H1 (cell line): ENCODE measurements around the gene PRKCA. TPM values are rescaled to one million over a fixed set of nuclear protein-coding genes. Genes with fewer than 3 reads are reported as not detected.

ENCODE experiments used
- CTCF ChIA-PET: fragments of 300-600 bp; sonication (Branson Sonifier 250); formaldehyde crosslinking; loops from one replicate; lab custom pipeline; 2021; ENCODE audit not compliant: partially characterized antibody; lab: Charles Lee
- POLR2A ChIA-PET: fragments of 300-600 bp; sonication (Branson Sonifier 250); formaldehyde crosslinking; loops from one replicate; lab custom pipeline; 2021; ENCODE audit warnings: inconsistent platforms; ENCODE audit not compliant: partially characterized antibody; lab: Charles Lee
- DNase-seq, 2 experiments: peaks; one replicate each; pipeline versions ENCODE4 v3.0.0 to v3.0.0-alpha.2; 2010 to 2022; ENCODE audit warnings: low spot score in 2 of 2, low read depth in 1 of 2, mixed read lengths in 1 of 2
- FAIRE-seq: peaks from 2 replicates; lab custom pipeline; 2011; peaks lifted over from hg19 to GRCh38; lab: Jason Lieb, UNC
- H2AFZ ChIP-seq: 2 replicates; pipeline ENCODE4 v1.8.1; 2012; ENCODE audit warnings: low read length, inconsistent platforms
- H2AK5ac ChIP-seq: 2 replicates; pipeline ENCODE4 v1.6.1; 2013; ENCODE audit warnings: low read depth, low read length
- H2BK120ac ChIP-seq: replicated peaks from 2 replicates; pipeline ENCODE3; 2013; ENCODE audit warnings: low read depth, low read length, inconsistent platforms
- H2BK12ac ChIP-seq: 2 replicates; pipeline ENCODE4 v1.6.1; 2013; ENCODE audit warnings: low read depth, low read length
- H2BK15ac ChIP-seq: 2 replicates; pipeline ENCODE4 v1.6.1; 2013; ENCODE audit warnings: low read length
- H2BK20ac ChIP-seq: 2 replicates; pipeline ENCODE4 v1.6.1; 2013; ENCODE audit warnings: low read length
- H2BK5ac ChIP-seq: 2 replicates; pipeline ENCODE4 v1.6.1; 2013; ENCODE audit warnings: low read depth, low read length
- H3K14ac ChIP-seq: 2 replicates; pipeline ENCODE4 v1.6.1; 2013; ENCODE audit warnings: inconsistent platforms; ENCODE audit not compliant: insufficient read length
- H3K18ac ChIP-seq: 2 replicates; pipeline ENCODE4 v1.6.1; 2013; ENCODE audit warnings: low read length; ENCODE audit errors: extremely low read depth
- H3K23ac ChIP-seq: 2 replicates; pipeline ENCODE4 v1.6.1; 2013; ENCODE audit warnings: inconsistent platforms; ENCODE audit not compliant: insufficient read length
- H3K23me2 ChIP-seq: 2 replicates; pipeline ENCODE4 v1.6.1; 2013; ENCODE audit warnings: low read depth, low read length
- H3K27ac ChIP-seq: 2 replicates; pipeline ENCODE4 v1.6.1; 2011; ENCODE audit warnings: low read depth, low read length, inconsistent platforms
- H3K27me3 ChIP-seq, 4 experiments: replicated peaks in 1 of 4; 1 replicate in 1 of 4; 2 replicates in 3 of 4; pipeline versions ENCODE4 v1.6.1 to v1.8.1; 2011 to 2013; ENCODE audit warnings: low read length in 3 of 4, mild to moderate bottlenecking in 3 of 4, inconsistent platforms in 2 of 4, mixed read lengths in 2 of 4, moderate library complexity in 1 of 4; ENCODE audit not compliant: control insufficient read depth in 3 of 4, insufficient read depth in 3 of 4; ENCODE audit errors: extremely low read depth in 1 of 4
- H3K36me3 ChIP-seq, 4 experiments: 2 replicates each; pipeline versions ENCODE4 v1.6.1 to v1.8.1; 2011 to 2013; ENCODE audit warnings: mild to moderate bottlenecking in 4 of 4, low read length in 3 of 4, moderate library complexity in 2 of 4, control low read depth in 1 of 4, inconsistent platforms in 1 of 4; ENCODE audit not compliant: insufficient read depth in 4 of 4, control insufficient read depth in 2 of 4
- H3K4ac ChIP-seq: replicated peaks from 2 replicates; pipeline ENCODE3; 2013; ENCODE audit warnings: low read length, low read depth, mixed read lengths, inconsistent platforms; ENCODE audit not compliant: insufficient read length
- H3K4me1 ChIP-seq, 4 experiments: replicated peaks in 1 of 4; 1 replicate in 1 of 4; 2 replicates in 3 of 4; pipeline versions ENCODE4 v1.6.1 to v1.8.1; 2011 to 2013; ENCODE audit warnings: low read length in 3 of 4, inconsistent platforms in 2 of 4, mixed read lengths in 1 of 4; ENCODE audit not compliant: insufficient read depth in 4 of 4, control insufficient read depth in 3 of 4
- H3K4me2 ChIP-seq, 2 experiments: 2 replicates each; pipeline versions ENCODE4 v1.6.1 to v1.8.1; 2011 to 2013; ENCODE audit warnings: low read depth in 2 of 2, low read length in 2 of 2, control low read depth in 1 of 2, inconsistent platforms in 1 of 2, mild to moderate bottlenecking in 1 of 2; ENCODE audit not compliant: insufficient read depth in 1 of 2
- H3K4me3 ChIP-seq, 4 experiments: fragments of 200-600, 300-600 bp in 1 of 4; sonication (generic), shearing (Covaris generic), sonication (Bioruptor Twin) in 1 of 4; 2 replicates each; pipeline versions ENCODE4 v1.5.1 to v1.8.1; 2011 to 2016; ENCODE audit warnings: low read length in 4 of 4, low read depth in 3 of 4, control low read depth in 2 of 4, inconsistent platforms in 2 of 4, mild to moderate bottlenecking in 2 of 4, mixed read lengths in 1 of 4, moderate library complexity in 1 of 4; ENCODE audit not compliant: insufficient read depth in 2 of 4; ENCODE audit errors: extremely low read depth in 1 of 4
- H3K56ac ChIP-seq: replicated peaks from 2 replicates; pipeline ENCODE3; 2013; ENCODE audit warnings: low read depth, mild to moderate bottlenecking, mixed read lengths, low read length, inconsistent platforms; ENCODE audit not compliant: insufficient read length
- H3K79me1 ChIP-seq: 2 replicates; pipeline ENCODE4 v1.6.1; 2013; ENCODE audit warnings: low read depth, low read length, control low read depth
- H3K79me2 ChIP-seq, 2 experiments: 2 replicates each; pipeline versions ENCODE4 v1.6.1 to v1.8.1; 2012 to 2013; ENCODE audit warnings: low read length in 2 of 2, mild to moderate bottlenecking in 2 of 2, inconsistent platforms in 1 of 2; ENCODE audit not compliant: insufficient read depth in 2 of 2, control insufficient read depth in 1 of 2
- H3K9ac ChIP-seq, 4 experiments: replicated peaks in 1 of 4; 1 replicate in 1 of 4; 2 replicates in 3 of 4; pipeline versions ENCODE4 v1.6.1 to v1.8.1; 2011 to 2013; ENCODE audit warnings: low read depth in 3 of 4, low read length in 3 of 4, control low read depth in 2 of 4, mild to moderate bottlenecking in 2 of 4, moderate library complexity in 2 of 4, inconsistent platforms in 1 of 4; ENCODE audit errors: extremely low read depth in 1 of 4
- H3K9me3 ChIP-seq, 2 experiments: 2 replicates each; pipeline versions ENCODE4 v1.6.1 to v1.8.1; 2012 to 2013; ENCODE audit warnings: mild to moderate bottlenecking in 2 of 2, moderate library complexity in 2 of 2, control low read depth in 1 of 2, inconsistent platforms in 1 of 2, low read depth in 1 of 2, low read length in 1 of 2, mixed read lengths in 1 of 2; ENCODE audit not compliant: insufficient read depth in 2 of 2
- H4K20me1 ChIP-seq, 2 experiments: replicated peaks in 1 of 2; 2 replicates each; pipeline versions ENCODE3 to v1.8.1; 2011 to 2013; ENCODE audit warnings: inconsistent platforms in 2 of 2, low read length in 2 of 2, mild to moderate bottlenecking in 1 of 2; ENCODE audit not compliant: insufficient read depth in 2 of 2, control insufficient read depth in 1 of 2
- H4K5ac ChIP-seq: 2 replicates; pipeline ENCODE4 v1.6.1; 2013; ENCODE audit warnings: low read length, low read depth, mixed read lengths, inconsistent platforms; ENCODE audit not compliant: insufficient read length
- H4K8ac ChIP-seq: 2 replicates; pipeline ENCODE4 v1.8.0; 2013; ENCODE audit warnings: mild to moderate bottlenecking, moderate library complexity, low read length, inconsistent platforms; ENCODE audit not compliant: insufficient read depth; ENCODE audit errors: extremely low read depth
- H4K91ac ChIP-seq: replicated peaks from 2 replicates; pipeline ENCODE3; 2013; ENCODE audit warnings: low read length, mixed read lengths, inconsistent platforms; ENCODE audit not compliant: insufficient read length
- BACH1 ChIP-seq: IDR thresholded peaks from 2 replicates; pipeline ENCODE4 v1.6.1; 2012; ENCODE audit warnings: low read length, improper control_type of control experiment
- CBX8 ChIP-seq: fragments of 300-800, 300-1000 bp; sonication (generic); IDR thresholded peaks from 2 replicates; pipeline ENCODE4 v1.7.1; 2016; ENCODE audit warnings: low read depth, low read length, borderline replicate concordance
- EGR1 ChIP-seq: IDR thresholded peaks from 2 replicates; pipeline ENCODE4 v1.6.1; 2011; ENCODE audit warnings: low read depth, low read length, borderline replicate concordance
- GTF2F1 ChIP-seq: IDR thresholded peaks from 2 replicates; pipeline ENCODE4 v1.6.1; 2012; ENCODE audit warnings: low read depth, low read length, improper control_type of control experiment, borderline replicate concordance
- KDM4A ChIP-seq: IDR thresholded peaks from one replicate; pipeline ENCODE4 v1.7.1; 2012; ENCODE audit warnings: low read depth, mild to moderate bottlenecking, moderate library complexity, low read length, inconsistent platforms; ENCODE audit not compliant: severe bottlenecking
- MAFK ChIP-seq: IDR thresholded peaks from 2 replicates; pipeline ENCODE4 v1.6.1; 2012; ENCODE audit warnings: low read depth, mild to moderate bottlenecking, improper control_type of control experiment, low read length
- NANOG ChIP-seq: IDR thresholded peaks from 2 replicates; pipeline ENCODE4 v1.6.1; 2011; ENCODE audit warnings: low read length, low read depth, mild to moderate bottlenecking, inconsistent platforms; ENCODE audit not compliant: insufficient read depth, poor library complexity, severe bottlenecking
- POLR2AphosphoS5 ChIP-seq: IDR thresholded peaks from 2 replicates; pipeline ENCODE4 v1.6.1; 2011; ENCODE audit warnings: low read depth, low read length
- RFX5 ChIP-seq: IDR thresholded peaks from 2 replicates; pipeline ENCODE4 v1.6.1; 2011; ENCODE audit warnings: low read depth, low read length, improper control_type of control experiment, borderline replicate concordance
- SIX5 ChIP-seq: IDR thresholded peaks from 2 replicates; pipeline ENCODE4 v1.6.1; 2011; ENCODE audit warnings: mild to moderate bottlenecking, low read depth, low read length
- SP1 ChIP-seq: IDR thresholded peaks from 2 replicates; pipeline ENCODE4 v1.6.1; 2011; ENCODE audit warnings: low read depth, low read length
- SP2 ChIP-seq: IDR thresholded peaks from 2 replicates; pipeline ENCODE4 v1.6.1; 2012; ENCODE audit warnings: mild to moderate bottlenecking, low read length, inconsistent platforms
- TCF12 ChIP-seq: IDR thresholded peaks from 2 replicates; pipeline ENCODE4 v1.6.1; 2011; ENCODE audit warnings: low read depth, mild to moderate bottlenecking, low read length
- ZNF274 ChIP-seq: IDR thresholded peaks from 2 replicates; pipeline ENCODE4 v1.7.0; 2012; ENCODE audit warnings: low read length, borderline replicate concordance; ENCODE audit errors: extremely low read depth
- WGBS, 2 experiments: shearing (Covaris generic) in 1 of 2; methylation state at CpG; one replicate each; pipeline versions ENCODE4 v1.1.6 to v1.1.7; 2013 to 2015; ENCODE audit warnings: low lambda C conversion rate in 2 of 2, mixed read lengths in 2 of 2, inconsistent platforms in 1 of 2, low coverage in 1 of 2, missing lambda C conversion rate in 1 of 2; ENCODE audit not compliant: insufficient replicate concordance in 2 of 2, insufficient coverage in 1 of 2, insufficient read length in 1 of 2; ENCODE audit errors: extremely low coverage in 1 of 2, missing lambda C conversion rate in 1 of 2; 5-methylcytosine and 5-hydroxymethylcytosine counted together
- polyA plus RNA-seq, 7 experiments: library from polyadenylated mRNA; depleted of rRNA in 3 of 7; stranded (reverse) in 5 of 7; unstranded in 2 of 7; fragments of >200 nt in 5 of 7; fragments of 200-250 nt in 2 of 7; gene quantifications; 1 replicate in 5 of 7; 2 replicates in 1 of 7; 4 replicates in 1 of 7; pipeline versions ENCODE4 v1.2.1 to v1.2.3, GENCODE V29; 2011 to 2013; ENCODE audit warnings: missing spikeins in 2 of 7, mixed read lengths in 2 of 7
- total RNA-seq: library from RNA; stranded (reverse); fragmentation: NEBNext Ultra II Directional; extraction: Animal tissue kit (Norgen Biotek cat#: 25700); gene quantifications from 2 replicates; pipeline ENCODE4 v1.2.1, GENCODE V29; 2021

Gene PRKCA
- total and polyA plus RNA-seq, 2 of the 8 experiments (the other 6 are each of a cell fraction or from before 2014, with no cell fraction given), result 5.8 to 17.8 TPM

- CTCF ChIA-PET, result interaction anchor here (0.6 to 1.2 kb wide), 4 partner anchors 60 to 1012 kb away, joined by 3 to 6 read pairs (median 4); no protein-coding TSS in a partner anchor
- Histone ChIP-seq H2AK5ac (no peak overlapping the region), H3K56ac (no peak overlapping the region), H3K4me1 (no peaks in the 10 kb centered on the region), H4K8ac (no peak overlapping the region), H3K27ac (no peak overlapping the region), H2BK120ac (no peak overlapping the region), H4K20me1 (no peaks in the 10 kb centered on the region), H3K23me2 (no peaks in the 10 kb centered on the region), H3K79me2 (no peaks in the 10 kb centered on the region), H2AFZ (no peak overlapping the region), H4K91ac (no peak overlapping the region), H2BK5ac (no peak overlapping the region), H3K14ac (no peak overlapping the region), H3K36me3 (no peaks in the 10 kb centered on the region), H3K27me3 (no peaks in the 10 kb centered on the region), H2BK20ac (no peak overlapping the region), H3K4me2 (no peak overlapping the region), H3K9ac (no peak overlapping the region), H2BK12ac (no peak overlapping the region), H3K23ac (no peak overlapping the region), H3K79me1 (no peaks in the 10 kb centered on the region), H3K4ac (no peak overlapping the region), H3K4me3 (no peak overlapping the region), H4K5ac (no peak overlapping the region), H3K9me3 (no peaks in the 10 kb centered on the region), H3K18ac (no peak overlapping the region), H2BK15ac (no peak overlapping the region)
- FAIRE-seq (no peak), DNase-seq (no peak)
- WGBS, 2 experiments, result 81% methylated on average over 1 of the region's 1 CpG; no CpG with 5 or more reads in 1 of the 2 experiments
- POLR2A ChIA-PET, result no interaction called here
- TF ChIP-seq MAFK (no peak), RFX5 (no peak), TCF12 (no peak), CBX8 (no peak), EGR1 (no peak), SP1 (no peak), SP2 (no peak), NANOG (no peak), KDM4A (no peak), GTF2F1 (no peak), BACH1 (no peak), SIX5 (no peak), POLR2AphosphoS5 (no peak), ZNF274 (no peak)
Observed at GRCh38 chr17:66260688-66261087, 41.7 kb upstream of the PRKCA start.
